Kidney (tissue), 14 donors: ENCODE measurements around the gene PDSS2. TPM values are rescaled to one million over a fixed set of nuclear protein-coding genes. Genes with fewer than 3 reads are reported as not detected.

Experiments used
- DNase-seq, 5 donors: peaks; one replicate each; pipeline ENCODE4 v3.0.0-alpha.2; 2013 to 2020
- FAIRE-seq: peaks from 2 replicates; lab custom pipeline; 2012; peaks lifted over from hg19 to GRCh38; lab: Jason Lieb, UNC
- H3K27ac ChIP-seq, 2 donors: one replicate each; pipeline ENCODE4 v1.7.0; 2013; ENCODE audit warnings: low read depth in 2 of 2, low read length in 2 of 2, inconsistent platforms in 1 of 2
- H3K27me3 ChIP-seq: one replicate; pipeline ENCODE4 v1.7.1; 2013; ENCODE audit warnings: low read length, inconsistent platforms; ENCODE audit not compliant: control insufficient read depth, insufficient read depth
- H3K36me3 ChIP-seq, 3 donors: one replicate each; pipeline versions ENCODE4 v1.7.0 to v1.7.1; 2013; ENCODE audit warnings: low read length in 3 of 3, control low read depth in 1 of 3, inconsistent platforms in 1 of 3; ENCODE audit not compliant: insufficient read depth in 3 of 3, control insufficient read depth in 2 of 3
- H3K4me1 ChIP-seq, 3 donors: one replicate each; pipeline versions ENCODE4 v1.7.0 to v1.7.1; 2013; ENCODE audit warnings: low read length in 3 of 3, inconsistent platforms in 1 of 3, low read depth in 1 of 3; ENCODE audit not compliant: control insufficient read depth in 2 of 3, insufficient read depth in 2 of 3
- H3K4me3 ChIP-seq, 3 donors: one replicate each; pipeline versions ENCODE4 v1.7.0 to v1.8.1; 2013; ENCODE audit warnings: low read length in 3 of 3, control low read depth in 1 of 3, inconsistent platforms in 1 of 3
- H3K9ac ChIP-seq, 3 donors: one replicate each; pipeline versions ENCODE4 v1.7.0 to v1.7.1; 2013; ENCODE audit warnings: low read length in 3 of 3, control low read depth in 1 of 3, inconsistent platforms in 1 of 3
- H3K9me3 ChIP-seq, 3 donors: one replicate each; pipeline versions ENCODE4 v1.7.0 to v1.7.1; 2013; ENCODE audit warnings: low read length in 3 of 3, control low read depth in 1 of 3, inconsistent platforms in 1 of 3; ENCODE audit not compliant: control insufficient read depth in 2 of 3, insufficient read depth in 1 of 3
- CTCF ChIP-seq: IDR thresholded peaks from 3 replicates; pipeline ENCODE4 v1.5.1; 2012; ENCODE audit warnings: mild to moderate bottlenecking, moderate library complexity, borderline replicate concordance; ENCODE audit not compliant: insufficient read depth; ENCODE audit errors: extremely low read depth
- intact Hi-C: fragments of 100-400 bp; cut with DNase I; formaldehyde crosslinking; loops from one replicate; pipeline ENCODE4 v1.11.1; 2022
- polyA plus RNA-seq: library from polyadenylated mRNA; stranded (reverse); fragments of 350-450 nt; fragmentation: Illumina TruSeq; extraction: RNeasy Lipid Tissue Mini Kit (QIAGEN cat#74804); gene quantifications from one replicate; pipeline ENCODE4 v1.2.3, GENCODE V29; 2014; ENCODE audit warnings: low read depth, low replicate concordance; ENCODE audit not compliant: insufficient read depth
- total RNA-seq: library from RNA; stranded (reverse); fragmentation: NEBNext Ultra II Directional; extraction: Animal tissue kit (Norgen Biotek cat#: 25700); gene quantifications from one replicate; pipeline ENCODE4 v1.2.1, GENCODE V29; 2021
- donor health status: control.
- donor health status: control.
- donor health status: control.
- donor health status: control.
- donor health status: control.
- donor health status: DM: yes; HTN: yes; CAD: no.
- donor health status: Normal renal cell carcinoma (clear cell type).

Gene PDSS2
- total and polyA plus RNA-seq, 2 donors from 2014 or later, result 16.4 to 20.7 TPM

GRCh38 chr6:107423474-107423990, 35.8 kb downstream of the PDSS2 start:
- H3K27me3 ChIP-seq, result no peaks in the 10 kb centered on the region
- FAIRE-seq (no peak), DNase-seq (peak in 2 of 5 donors; percentile 68 to 85)
- no peak overlapping the region for H3K4me3 ChIP-seq
- no peaks in the 10 kb centered on the region for H3K4me1 ChIP-seq
- H3K9ac ChIP-seq, result no peak overlapping the region
- no peak for TF ChIP-seq CTCF
- intact Hi-C loops, result no loop called here
- H3K27ac ChIP-seq, result no peak overlapping the region
- H3K9me3 ChIP-seq, result peaks cover 0 to 3% (median 0%) of the 10 kb centered on the region in 3 donors
- no peaks in the 10 kb centered on the region for H3K36me3 ChIP-seq

GRCh38 chr6:107421696-107422256, 37.6 kb downstream of the PDSS2 start:
- H3K4me3 ChIP-seq, result no peak overlapping the region
- peaks cover 0 to 3% (median 0%) of the 10 kb centered on the region in 3 donors for H3K9me3 ChIP-seq
- intact Hi-C loops, result no loop called here
- DNase-seq (no peak), FAIRE-seq (peak; percentile 37)
- H3K9ac ChIP-seq, result no peak overlapping the region
- H3K27ac ChIP-seq, result no peak overlapping the region
- no peaks in the 10 kb centered on the region for H3K27me3 ChIP-seq
- H3K36me3 ChIP-seq, result no peaks in the 10 kb centered on the region
- TF ChIP-seq CTCF, result no peak
- H3K4me1 ChIP-seq, result no peaks in the 10 kb centered on the region

- no peak for TF ChIP-seq CTCF
- FAIRE-seq, result no peak
These were observed 39.6 kb downstream of the PDSS2 start for GRCh38 chr6:107419733-107420132.

More at GRCh38 chr6:107419733-107420132, 39.6 kb downstream of the PDSS2 start:
- Histone ChIP-seq H3K27me3 (no peaks in the 10 kb centered on the region), H3K36me3 (no peaks in the 10 kb centered on the region), H3K4me3 (no peak overlapping the region), H3K9ac (no peak overlapping the region), H3K27ac (no peak overlapping the region), H3K4me1 (no peaks in the 10 kb centered on the region), H3K9me3 (no peaks in the 10 kb centered on the region)
- DNase-seq, result peak in 2 of 5 donors; percentile 41 to 56
- intact Hi-C loops, result no loop called here
